HEK293 (cell line): ENCODE results near the gene ING4.
A peak's percentile ranks its signal among the peaks of the same experiment; 100 is the strongest.

Source experiments
- CTCF ChIA-PET: fragments of 350-600 bp; formaldehyde crosslinking; extraction: SDS; loops from one replicate; lab custom pipeline; 2021; ENCODE audit warnings: antibody characterized with exemption; lab: Yijun Ruan, JAX
- POLR2A ChIA-PET: fragments of 300-600 bp; formaldehyde crosslinking; extraction: SDS; loops from one replicate; lab custom pipeline; 2020; ENCODE audit warnings: antibody characterized with exemption, inconsistent platforms; lab: Yijun Ruan, JAX
- H3K27ac ChIP-seq: fragments of 200-500 bp; sonication (Bioruptor generic); 2 replicates; pipeline ENCODE4 v1.5.1; 2014; ENCODE audit warnings: low read depth, low read length, control low read depth, inconsistent platforms; ENCODE audit errors: extremely low read depth
- H3K36me3 ChIP-seq, 2 experiments: fragments of 200-500 bp in 1 of 2; sonication (Bioruptor generic) in 1 of 2; 1 replicate in 1 of 2; 2 replicates in 1 of 2; pipeline ENCODE4 v1.5.1; 2014 to 2017; ENCODE audit warnings: inconsistent platforms in 2 of 2, low read length in 2 of 2; ENCODE audit not compliant: control insufficient read depth in 2 of 2, insufficient read depth in 1 of 2
- H3K4me1 ChIP-seq: fragments of 200-500 bp; sonication (Bioruptor generic); 2 replicates; pipeline ENCODE4 v1.5.1; 2014; ENCODE audit warnings: mild to moderate bottlenecking, low read length, inconsistent platforms; ENCODE audit not compliant: control insufficient read depth, insufficient read depth
- H3K4me3 ChIP-seq: 2 replicates; pipeline ENCODE4 v1.5.1; 2011; ENCODE audit warnings: low read depth, mild to moderate bottlenecking, control low read depth, low read length, moderate library complexity
- H3K9me3 ChIP-seq: fragments of 200-500 bp; sonication (Bioruptor generic); 2 replicates; pipeline ENCODE4 v1.5.1; 2014; ENCODE audit warnings: low read depth, low read length, inconsistent platforms; ENCODE audit not compliant: control insufficient read depth, insufficient read depth
- HOXC10 ChIP-seq: sonication (generic); formaldehyde crosslinking; IDR thresholded peaks from 2 replicates; pipeline ENCODE4 v1.8.1; 2023; ENCODE audit warnings: mild to moderate bottlenecking, missing genetic modification reagents
- KLF8 ChIP-seq: fragments of 450-650 bp; formaldehyde crosslinking; IDR thresholded peaks from 2 replicates; pipeline ENCODE4 v1.5.1; 2016; ENCODE audit warnings: missing biosample characterization, missing genetic modification characterization
- ZBTB20 ChIP-seq: fragments of 450-650 bp; formaldehyde crosslinking; IDR thresholded peaks from 2 replicates; pipeline ENCODE4 v1.5.1; 2016; ENCODE audit warnings: missing biosample characterization, missing genetic modification characterization
- ZFP69B ChIP-seq: fragments of 450-650 bp; formaldehyde crosslinking; IDR thresholded peaks from 2 replicates; pipeline ENCODE4 v1.5.1; 2016; ENCODE audit warnings: missing biosample characterization, missing genetic modification characterization
- ZNF274 ChIP-seq, 2 experiments: fragments of 200-500 bp in 1 of 2; fragments of 450-650 bp in 1 of 2; sonication (Bioruptor generic) in 1 of 2; formaldehyde crosslinking in 1 of 2; IDR thresholded peaks; 2 replicates each; pipeline versions ENCODE4 v1.5.1 to v1.6.1; 2014 to 2016; ENCODE audit warnings: borderline replicate concordance in 1 of 2, inconsistent platforms in 1 of 2, low read length in 1 of 2, missing biosample characterization in 1 of 2, missing genetic modification characterization in 1 of 2
- ZNF426 ChIP-seq: fragments of 450-650 bp; formaldehyde crosslinking; IDR thresholded peaks from 2 replicates; pipeline ENCODE4 v1.5.1; 2017; ENCODE audit warnings: missing biosample characterization, missing genetic modification characterization, mild to moderate bottlenecking, inconsistent platforms, moderate library complexity
- ZNF530 ChIP-seq: fragments of 450-650 bp; formaldehyde crosslinking; IDR thresholded peaks from 2 replicates; pipeline ENCODE4 v1.5.1; 2016; ENCODE audit warnings: low read depth, missing biosample characterization, missing genetic modification characterization
- ZNF544 ChIP-seq: fragments of 450-650 bp; formaldehyde crosslinking; IDR thresholded peaks from 2 replicates; pipeline ENCODE4 v1.5.0; 2017; ENCODE audit warnings: missing biosample characterization, missing genetic modification characterization
- ZNF571 ChIP-seq: fragments of 450-650 bp; formaldehyde crosslinking; IDR thresholded peaks from 2 replicates; pipeline ENCODE4 v1.5.0; 2017; ENCODE audit warnings: missing biosample characterization, missing genetic modification characterization
- ZNF660 ChIP-seq: fragments of 450-650 bp; IDR thresholded peaks from 2 replicates; pipeline ENCODE4 v1.5.1; 2018; ENCODE audit warnings: missing biosample characterization, mild to moderate bottlenecking, missing genetic modification characterization
- ZNF791 ChIP-seq: fragments of 450-650 bp; formaldehyde crosslinking; IDR thresholded peaks from 2 replicates; pipeline ENCODE4 v1.5.1; 2016; ENCODE audit warnings: missing biosample characterization, missing genetic modification characterization
- ZNF830 ChIP-seq: fragments of 450-650 bp; IDR thresholded peaks from 2 replicates; pipeline ENCODE4 v1.5.0; 2018; ENCODE audit warnings: missing biosample characterization, missing genetic modification characterization, low read depth, mild to moderate bottlenecking, moderate library complexity
- TF ChIP-seq, protein P1 (sequence below): fragments of 450-650 bp; formaldehyde crosslinking; IDR thresholded peaks from 2 replicates; pipeline ENCODE4 v1.5.1; 2016; ENCODE audit warnings: missing biosample characterization, missing genetic modification characterization
- TF ChIP-seq, protein P2 (sequence below): fragments of 450-650 bp; formaldehyde crosslinking; IDR thresholded peaks from 2 replicates; pipeline ENCODE4 v1.5.1; 2016; ENCODE audit warnings: missing biosample characterization, missing genetic modification characterization
- TF ChIP-seq, protein P3 (sequence below): fragments of 450-650 bp; formaldehyde crosslinking; IDR thresholded peaks from 2 replicates; pipeline ENCODE4 v1.5.1; 2016; ENCODE audit warnings: missing biosample characterization, missing genetic modification characterization, borderline replicate concordance
- TF ChIP-seq, protein P4 (sequence below): fragments of 450-650 bp; formaldehyde crosslinking; IDR thresholded peaks from 2 replicates; pipeline ENCODE4 v1.5.1; 2017; ENCODE audit warnings: missing biosample characterization, missing genetic modification characterization
- TF ChIP-seq, protein P5 (sequence below): fragments of 450-650 bp; formaldehyde crosslinking; IDR thresholded peaks from 2 replicates; pipeline ENCODE4 v1.5.1; 2016; ENCODE audit warnings: missing biosample characterization, missing genetic modification characterization, borderline replicate concordance
- TF ChIP-seq, protein P6 (sequence below): fragments of 450-650 bp; formaldehyde crosslinking; IDR thresholded peaks from 2 replicates; pipeline ENCODE4 v1.5.1; 2016; ENCODE audit warnings: missing biosample characterization, missing genetic modification characterization
- TF ChIP-seq, protein P7 (sequence below): fragments of 450-650 bp; formaldehyde crosslinking; IDR thresholded peaks from 2 replicates; pipeline ENCODE4 v1.5.1; 2016; ENCODE audit warnings: missing biosample characterization, missing genetic modification characterization

The ING4 gene

DNA sequence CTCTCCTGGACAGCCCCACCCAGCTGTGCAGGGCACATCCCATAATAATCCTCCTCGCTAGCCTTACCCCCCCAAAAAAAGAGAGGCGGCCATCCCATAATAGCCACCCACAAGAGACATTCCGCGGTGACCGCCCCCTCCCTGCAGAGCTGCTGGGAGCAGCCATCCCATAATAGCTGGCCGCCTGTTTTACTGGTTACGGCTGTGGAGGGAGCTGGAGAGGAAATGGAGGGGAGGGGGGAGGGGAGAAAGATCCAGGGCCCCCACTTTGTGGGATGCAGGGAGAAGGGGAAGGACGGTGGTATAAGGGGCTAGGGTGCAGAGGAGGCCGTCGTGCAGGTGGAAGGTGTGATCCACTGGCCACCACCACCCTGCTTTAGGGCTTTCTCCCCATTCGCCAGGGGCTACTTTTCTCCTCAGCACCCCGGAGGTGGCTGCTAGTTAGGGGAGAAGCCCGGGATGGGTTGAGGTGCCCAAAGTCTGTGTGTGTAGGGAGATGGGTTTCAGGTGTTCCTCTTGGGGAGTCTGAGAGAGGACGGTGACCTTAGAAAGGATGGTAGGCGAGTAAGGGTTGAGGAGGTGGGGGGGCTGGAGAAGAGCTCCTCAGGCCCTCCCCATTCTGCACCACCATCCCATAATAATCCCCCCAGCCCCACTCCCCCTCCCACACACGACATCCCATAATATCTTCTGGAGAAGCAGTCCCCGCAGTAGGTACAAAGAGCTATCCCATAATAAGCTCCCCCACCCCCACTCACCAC is 49.7 kb downstream of the ING4 start:
- CTCF ChIA-PET = interaction anchor here (0.6 to 1.6 kb wide), 6 partner anchors 18 to 69 kb away, joined by 3 to 5 read pairs (median 4); no protein-coding TSS in a partner anchor
- POLR2A ChIA-PET = interaction anchor here (0.6 to 2.6 kb wide), 16 partner anchors 9 to 696 kb away, joined by 3 to 30 read pairs (median 5); partner anchors contain the start of genes CDCA3, COPS7A, GAPDH and MLF2
- H3K4me1 ChIP-seq = peaks cover 15% of the 10 kb centered on the region
- H3K9me3 ChIP-seq = no peaks in the 10 kb centered on the region
- H3K4me3 ChIP-seq = no peak overlapping the region
- no peaks in the 10 kb centered on the region for H3K36me3 ChIP-seq
- H3K27ac ChIP-seq = peak overlapping the region; percentile 96
- TF ChIP-seq ZNF571 (tag by site-specific recombination) (no peak), ZNF660 (tag by site-specific recombination) (no peak), ZBTB20 (tag by site-specific recombination) (peak; percentile 84), ZNF426 (no peak), ZFP69B (peak; percentile 56; the same call in 1 of the 2 replicates), ZNF791 (tag by site-specific recombination) (no peak), ZNF274 (IDR thresholded peaks at IDR 0.05; ENCODE audit: low read length) (no peak), ZNF274 (tag by site-specific recombination; IDR thresholded peaks at IDR 0.05; ENCODE audit: borderline replicate concordance) (no peak), ZNF530 (tag by site-specific recombination) (no peak), HOXC10 (CRISPR knock-in tag) (no peak), ZNF830 (tag by site-specific recombination) (no peak), KLF8 (tag by site-specific recombination) (0 out of 2 replicates have a peak, but pooled peaks have one; percentile 45), ZNF544 (tag by site-specific recombination) (no peak)
- TF ChIP-seq, protein P1, sequence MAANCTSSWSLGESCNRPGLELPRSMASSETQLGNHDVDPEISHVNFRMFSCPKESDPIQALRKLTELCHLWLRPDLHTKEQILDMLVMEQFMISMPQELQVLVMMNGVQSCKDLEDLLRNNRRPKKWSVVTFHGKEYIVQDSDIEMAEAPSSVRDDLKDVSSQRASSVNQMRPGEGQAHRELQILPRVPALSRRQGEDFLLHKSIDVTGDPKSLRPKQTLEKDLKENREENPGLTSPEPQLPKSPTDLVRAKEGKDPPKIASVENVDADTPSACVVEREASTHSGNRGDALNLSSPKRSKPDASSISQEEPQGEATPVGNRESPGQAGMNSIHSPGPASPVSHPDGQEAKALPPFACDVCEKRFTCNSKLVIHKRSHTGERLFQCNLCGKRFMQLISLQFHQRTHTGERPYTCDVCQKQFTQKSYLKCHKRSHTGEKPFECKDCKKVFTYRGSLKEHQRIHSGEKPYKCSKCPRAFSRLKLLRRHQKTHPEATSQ (tag by site-specific recombination) = no peak
- TF ChIP-seq, protein P2, sequence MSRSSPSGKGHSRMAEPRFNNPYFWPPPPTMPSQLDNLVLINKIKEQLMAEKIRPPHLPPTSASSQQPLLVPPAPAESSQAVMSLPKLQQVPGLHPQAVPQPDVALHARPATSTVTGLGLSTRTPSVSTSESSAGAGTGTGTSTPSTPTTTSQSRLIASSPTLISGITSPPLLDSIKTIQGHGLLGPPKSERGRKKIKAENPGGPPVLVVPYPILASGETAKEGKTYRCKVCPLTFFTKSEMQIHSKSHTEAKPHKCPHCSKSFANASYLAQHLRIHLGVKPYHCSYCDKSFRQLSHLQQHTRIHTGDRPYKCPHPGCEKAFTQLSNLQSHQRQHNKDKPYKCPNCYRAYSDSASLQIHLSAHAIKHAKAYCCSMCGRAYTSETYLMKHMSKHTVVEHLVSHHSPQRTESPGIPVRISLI (tag by site-specific recombination) = peak; percentile 60; the same call in 1 of the 2 replicates
- TF ChIP-seq, protein P3, sequence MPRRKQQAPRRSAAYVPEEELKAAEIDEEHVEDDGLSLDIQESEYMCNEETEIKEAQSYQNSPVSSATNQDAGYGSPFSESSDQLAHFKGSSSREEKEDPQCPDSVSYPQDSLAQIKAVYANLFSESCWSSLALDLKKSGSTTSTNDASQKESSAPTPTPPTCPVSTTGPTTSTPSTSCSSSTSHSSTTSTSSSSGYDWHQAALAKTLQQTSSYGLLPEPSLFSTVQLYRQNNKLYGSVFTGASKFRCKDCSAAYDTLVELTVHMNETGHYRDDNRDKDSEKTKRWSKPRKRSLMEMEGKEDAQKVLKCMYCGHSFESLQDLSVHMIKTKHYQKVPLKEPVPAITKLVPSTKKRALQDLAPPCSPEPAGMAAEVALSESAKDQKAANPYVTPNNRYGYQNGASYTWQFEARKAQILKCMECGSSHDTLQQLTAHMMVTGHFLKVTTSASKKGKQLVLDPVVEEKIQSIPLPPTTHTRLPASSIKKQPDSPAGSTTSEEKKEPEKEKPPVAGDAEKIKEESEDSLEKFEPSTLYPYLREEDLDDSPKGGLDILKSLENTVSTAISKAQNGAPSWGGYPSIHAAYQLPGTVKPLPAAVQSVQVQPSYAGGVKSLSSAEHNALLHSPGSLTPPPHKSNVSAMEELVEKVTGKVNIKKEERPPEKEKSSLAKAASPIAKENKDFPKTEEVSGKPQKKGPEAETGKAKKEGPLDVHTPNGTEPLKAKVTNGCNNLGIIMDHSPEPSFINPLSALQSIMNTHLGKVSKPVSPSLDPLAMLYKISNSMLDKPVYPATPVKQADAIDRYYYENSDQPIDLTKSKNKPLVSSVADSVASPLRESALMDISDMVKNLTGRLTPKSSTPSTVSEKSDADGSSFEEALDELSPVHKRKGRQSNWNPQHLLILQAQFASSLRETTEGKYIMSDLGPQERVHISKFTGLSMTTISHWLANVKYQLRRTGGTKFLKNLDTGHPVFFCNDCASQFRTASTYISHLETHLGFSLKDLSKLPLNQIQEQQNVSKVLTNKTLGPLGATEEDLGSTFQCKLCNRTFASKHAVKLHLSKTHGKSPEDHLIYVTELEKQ (tag by site-specific recombination) = no peak
- TF ChIP-seq, protein P4, sequence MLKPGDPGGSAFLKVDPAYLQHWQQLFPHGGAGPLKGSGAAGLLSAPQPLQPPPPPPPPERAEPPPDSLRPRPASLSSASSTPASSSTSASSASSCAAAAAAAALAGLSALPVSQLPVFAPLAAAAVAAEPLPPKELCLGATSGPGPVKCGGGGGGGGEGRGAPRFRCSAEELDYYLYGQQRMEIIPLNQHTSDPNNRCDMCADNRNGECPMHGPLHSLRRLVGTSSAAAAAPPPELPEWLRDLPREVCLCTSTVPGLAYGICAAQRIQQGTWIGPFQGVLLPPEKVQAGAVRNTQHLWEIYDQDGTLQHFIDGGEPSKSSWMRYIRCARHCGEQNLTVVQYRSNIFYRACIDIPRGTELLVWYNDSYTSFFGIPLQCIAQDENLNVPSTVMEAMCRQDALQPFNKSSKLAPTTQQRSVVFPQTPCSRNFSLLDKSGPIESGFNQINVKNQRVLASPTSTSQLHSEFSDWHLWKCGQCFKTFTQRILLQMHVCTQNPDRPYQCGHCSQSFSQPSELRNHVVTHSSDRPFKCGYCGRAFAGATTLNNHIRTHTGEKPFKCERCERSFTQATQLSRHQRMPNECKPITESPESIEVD (tag by site-specific recombination) = no peak
- TF ChIP-seq, protein P5, sequence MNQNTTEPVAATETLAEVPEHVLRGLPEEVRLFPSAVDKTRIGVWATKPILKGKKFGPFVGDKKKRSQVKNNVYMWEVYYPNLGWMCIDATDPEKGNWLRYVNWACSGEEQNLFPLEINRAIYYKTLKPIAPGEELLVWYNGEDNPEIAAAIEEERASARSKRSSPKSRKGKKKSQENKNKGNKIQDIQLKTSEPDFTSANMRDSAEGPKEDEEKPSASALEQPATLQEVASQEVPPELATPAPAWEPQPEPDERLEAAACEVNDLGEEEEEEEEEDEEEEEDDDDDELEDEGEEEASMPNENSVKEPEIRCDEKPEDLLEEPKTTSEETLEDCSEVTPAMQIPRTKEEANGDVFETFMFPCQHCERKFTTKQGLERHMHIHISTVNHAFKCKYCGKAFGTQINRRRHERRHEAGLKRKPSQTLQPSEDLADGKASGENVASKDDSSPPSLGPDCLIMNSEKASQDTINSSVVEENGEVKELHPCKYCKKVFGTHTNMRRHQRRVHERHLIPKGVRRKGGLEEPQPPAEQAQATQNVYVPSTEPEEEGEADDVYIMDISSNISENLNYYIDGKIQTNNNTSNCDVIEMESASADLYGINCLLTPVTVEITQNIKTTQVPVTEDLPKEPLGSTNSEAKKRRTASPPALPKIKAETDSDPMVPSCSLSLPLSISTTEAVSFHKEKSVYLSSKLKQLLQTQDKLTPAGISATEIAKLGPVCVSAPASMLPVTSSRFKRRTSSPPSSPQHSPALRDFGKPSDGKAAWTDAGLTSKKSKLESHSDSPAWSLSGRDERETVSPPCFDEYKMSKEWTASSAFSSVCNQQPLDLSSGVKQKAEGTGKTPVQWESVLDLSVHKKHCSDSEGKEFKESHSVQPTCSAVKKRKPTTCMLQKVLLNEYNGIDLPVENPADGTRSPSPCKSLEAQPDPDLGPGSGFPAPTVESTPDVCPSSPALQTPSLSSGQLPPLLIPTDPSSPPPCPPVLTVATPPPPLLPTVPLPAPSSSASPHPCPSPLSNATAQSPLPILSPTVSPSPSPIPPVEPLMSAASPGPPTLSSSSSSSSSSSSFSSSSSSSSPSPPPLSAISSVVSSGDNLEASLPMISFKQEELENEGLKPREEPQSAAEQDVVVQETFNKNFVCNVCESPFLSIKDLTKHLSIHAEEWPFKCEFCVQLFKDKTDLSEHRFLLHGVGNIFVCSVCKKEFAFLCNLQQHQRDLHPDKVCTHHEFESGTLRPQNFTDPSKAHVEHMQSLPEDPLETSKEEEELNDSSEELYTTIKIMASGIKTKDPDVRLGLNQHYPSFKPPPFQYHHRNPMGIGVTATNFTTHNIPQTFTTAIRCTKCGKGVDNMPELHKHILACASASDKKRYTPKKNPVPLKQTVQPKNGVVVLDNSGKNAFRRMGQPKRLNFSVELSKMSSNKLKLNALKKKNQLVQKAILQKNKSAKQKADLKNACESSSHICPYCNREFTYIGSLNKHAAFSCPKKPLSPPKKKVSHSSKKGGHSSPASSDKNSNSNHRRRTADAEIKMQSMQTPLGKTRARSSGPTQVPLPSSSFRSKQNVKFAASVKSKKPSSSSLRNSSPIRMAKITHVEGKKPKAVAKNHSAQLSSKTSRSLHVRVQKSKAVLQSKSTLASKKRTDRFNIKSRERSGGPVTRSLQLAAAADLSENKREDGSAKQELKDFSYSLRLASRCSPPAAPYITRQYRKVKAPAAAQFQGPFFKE (tag by site-specific recombination) = no peak
- TF ChIP-seq, protein P6, sequence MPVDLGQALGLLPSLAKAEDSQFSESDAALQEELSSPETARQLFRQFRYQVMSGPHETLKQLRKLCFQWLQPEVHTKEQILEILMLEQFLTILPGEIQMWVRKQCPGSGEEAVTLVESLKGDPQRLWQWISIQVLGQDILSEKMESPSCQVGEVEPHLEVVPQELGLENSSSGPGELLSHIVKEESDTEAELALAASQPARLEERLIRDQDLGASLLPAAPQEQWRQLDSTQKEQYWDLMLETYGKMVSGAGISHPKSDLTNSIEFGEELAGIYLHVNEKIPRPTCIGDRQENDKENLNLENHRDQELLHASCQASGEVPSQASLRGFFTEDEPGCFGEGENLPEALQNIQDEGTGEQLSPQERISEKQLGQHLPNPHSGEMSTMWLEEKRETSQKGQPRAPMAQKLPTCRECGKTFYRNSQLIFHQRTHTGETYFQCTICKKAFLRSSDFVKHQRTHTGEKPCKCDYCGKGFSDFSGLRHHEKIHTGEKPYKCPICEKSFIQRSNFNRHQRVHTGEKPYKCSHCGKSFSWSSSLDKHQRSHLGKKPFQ (tag by site-specific recombination) = peak; percentile 55; the same call in 1 of the 2 replicates
- TF ChIP-seq, protein P7, sequence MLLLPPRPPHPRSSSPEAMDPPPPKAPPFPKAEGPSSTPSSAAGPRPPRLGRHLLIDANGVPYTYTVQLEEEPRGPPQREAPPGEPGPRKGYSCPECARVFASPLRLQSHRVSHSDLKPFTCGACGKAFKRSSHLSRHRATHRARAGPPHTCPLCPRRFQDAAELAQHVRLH (tag by site-specific recombination) = peak; percentile 41; the same call in 1 of the 2 replicates
